ENCODE data around the gene LRRK1.

- TF ChIP-seq POLR2A (IDR thresholded peaks at IDR 0.05) (no peak), CTCF (IDR thresholded peaks at IDR 0.05) (no peak)
Measured at GRCh38 chr15:101081900-101082299, 162.7 kb downstream of the LRRK1 start.

Data from sigmoid colon (tissue), 3 donors.